ENCODE measurements around the gene TBC1D10B. TPM values are rescaled to one million over a fixed set of nuclear protein-coding genes. Genes with fewer than 3 reads are reported as not detected.
"Not testable (repeated sequence)": the region's sequence is repeated elsewhere in the genome, so short reads cannot be mapped to it uniquely, and the experiment has no call there.

TBC1D10B gene
- total RNA-seq, 1 donor from 2014 or later = 73.6 TPM

DNA sequence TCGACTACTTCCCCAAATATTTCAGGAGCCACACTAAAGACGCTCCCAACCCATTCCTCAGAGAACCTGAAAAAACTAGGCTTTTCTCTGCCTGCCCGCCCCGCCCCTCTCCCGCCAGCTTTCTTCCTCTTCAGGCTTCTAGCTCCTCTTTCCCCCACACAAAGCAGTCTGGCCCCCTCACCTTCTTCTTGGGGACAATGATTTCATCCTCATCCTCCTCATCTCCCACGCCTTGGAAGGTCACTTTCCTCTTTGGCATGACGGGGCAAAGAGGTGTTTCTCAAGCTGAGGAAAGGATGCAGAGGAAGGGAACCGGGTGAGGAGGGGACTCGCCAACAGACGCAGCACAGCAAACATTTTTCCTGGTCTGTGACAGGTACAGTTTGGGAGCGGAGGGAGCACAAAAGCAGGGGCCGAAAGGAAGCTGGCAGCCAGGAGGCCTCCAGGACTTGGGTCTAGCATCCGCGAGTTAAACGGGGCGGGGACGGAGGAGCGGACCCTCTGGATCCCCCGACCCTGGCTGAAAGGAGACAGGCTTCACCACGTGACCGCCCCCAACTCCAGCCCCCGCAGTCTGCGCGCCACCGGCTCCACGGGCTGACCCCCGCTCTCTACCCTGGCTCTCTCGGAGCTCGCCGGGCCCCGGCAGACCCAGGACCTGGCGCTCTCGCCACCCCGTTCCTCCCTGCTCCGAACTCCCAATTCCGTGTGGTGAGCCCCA, 15.7 kb downstream of the TBC1D10B start:
- Mint-ChIP-seq H3K36me3 (ENCODE audit: low read depth) (peaks cover 43% of the 10 kb centered on the region), H3K27ac (peak overlapping the region; percentile 88), H3K4me3 (peak overlapping the region; percentile 91), H3K27me3 (ENCODE audit: insufficient read depth) (no peaks in the 10 kb centered on the region), H3K9me3 (no peaks in the 10 kb centered on the region), H3K4me1 (ENCODE audit: low read depth) (peaks cover 52% of the 10 kb centered on the region)
- intact Hi-C loops (cut with micrococcal nuclease) = loop anchor here (1.0 kb wide), 4 partner anchors 16 to 53 kb away; partner anchors contain the start of genes TBC1D10B and ZNF771
- DNase-seq (ENCODE audit: low spot score) = no peak

- Mint-ChIP-seq H3K27me3 (ENCODE audit: insufficient read depth) (no peaks in the 10 kb centered on the region), H3K27ac (peak overlapping the region; percentile 84), H3K4me1 (ENCODE audit: low read depth) (peaks cover 54% of the 10 kb centered on the region), H3K4me3 (peak overlapping the region; percentile 91), H3K36me3 (ENCODE audit: low read depth) (peaks cover 48% of the 10 kb centered on the region), H3K9me3 (no peaks in the 10 kb centered on the region)
- intact Hi-C loops (cut with micrococcal nuclease) = no loop called here
- no peak for DNase-seq (ENCODE audit: low spot score)
These were observed 16.7 kb downstream of the TBC1D10B start for GRCh38 chr16:30353438-30354129.

GRCh38 chr16:30352488-30353401, 17.5 kb downstream of the TBC1D10B start:
- no peak for DNase-seq (ENCODE audit: low spot score)
- H3K9me3 Mint-ChIP-seq = no peaks in the 10 kb centered on the region
- H3K4me3 Mint-ChIP-seq = peak overlapping the region; percentile 53
- no peak overlapping the region for H3K27ac Mint-ChIP-seq
- H3K27me3 Mint-ChIP-seq (ENCODE audit: insufficient read depth) = no peaks in the 10 kb centered on the region
- peaks cover 54% of the 10 kb centered on the region for H3K4me1 Mint-ChIP-seq (ENCODE audit: low read depth)
- intact Hi-C loops (cut with micrococcal nuclease) = no loop called here
- peaks cover 47% of the 10 kb centered on the region for H3K36me3 Mint-ChIP-seq (ENCODE audit: low read depth)

DNA sequence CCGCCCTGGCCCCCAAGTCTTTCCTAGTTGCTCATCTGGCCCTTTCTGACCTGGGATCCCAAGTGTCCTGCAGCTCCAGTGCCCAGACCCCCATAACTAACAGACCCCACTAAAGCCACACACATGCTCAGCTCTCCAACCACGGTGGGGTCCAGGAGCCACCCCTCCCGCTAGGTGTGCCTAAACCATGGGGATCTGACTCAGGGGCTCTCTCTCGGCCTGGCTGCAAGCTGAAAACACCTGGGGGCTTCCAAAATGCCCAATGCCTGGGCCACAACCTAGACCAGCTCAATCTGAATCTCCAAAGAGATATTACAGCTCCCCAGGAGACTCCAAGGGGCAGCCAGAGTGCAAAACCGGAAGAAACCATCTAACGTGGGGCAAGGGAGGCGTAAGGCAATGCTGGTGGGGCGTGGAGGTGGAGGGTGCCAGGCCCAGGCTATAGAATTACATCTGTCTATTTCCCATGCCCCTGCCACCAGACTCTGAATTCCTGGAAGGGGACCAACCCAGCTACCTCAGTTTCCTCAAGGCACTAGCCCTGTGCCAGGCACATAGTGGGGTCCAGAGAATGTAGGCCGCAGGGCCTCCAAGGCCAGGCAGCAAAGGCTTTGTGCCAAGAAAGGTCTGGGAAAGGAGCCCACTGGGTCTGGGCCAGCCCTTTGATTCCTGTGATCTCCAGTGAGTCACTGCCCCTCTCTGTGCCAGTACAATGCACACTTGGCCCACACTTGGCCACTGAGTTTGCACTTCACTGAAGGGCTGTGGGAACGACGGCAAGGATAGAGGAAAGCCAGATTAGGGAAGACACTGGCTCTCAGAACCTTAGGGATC, 18.5 kb downstream of the TBC1D10B start:
- Mint-ChIP-seq H3K36me3 (ENCODE audit: low read depth) (peaks cover 42% of the 10 kb centered on the region), H3K27ac (peak overlapping the region; percentile 58), H3K4me3 (peak overlapping the region; percentile 53), H3K9me3 (no peaks in the 10 kb centered on the region), H3K4me1 (ENCODE audit: low read depth) (peaks cover 54% of the 10 kb centered on the region), H3K27me3 (ENCODE audit: insufficient read depth) (no peaks in the 10 kb centered on the region)
- DNase-seq (ENCODE audit: low spot score) = no peak
- intact Hi-C loops (cut with micrococcal nuclease) = no loop called here

- Mint-ChIP-seq H3K4me1 (ENCODE audit: low read depth) (peaks cover 50% of the 10 kb centered on the region), H3K27ac (peak overlapping the region; percentile 69), H3K36me3 (ENCODE audit: low read depth) (peaks cover 38% of the 10 kb centered on the region), H3K27me3 (ENCODE audit: insufficient read depth) (no peaks in the 10 kb centered on the region), H3K4me3 (no peak overlapping the region), H3K9me3 (no peaks in the 10 kb centered on the region)
- intact Hi-C loops (cut with micrococcal nuclease) = no loop called here
- no peak for DNase-seq (ENCODE audit: low spot score)
These were observed 19.3 kb downstream of the TBC1D10B start for GRCh38 chr16:30351001-30351441.

- H3K36me3 Mint-ChIP-seq (ENCODE audit: low read depth) = peaks cover 37% of the 10 kb centered on the region
These were observed 20.0 kb downstream of the TBC1D10B start for GRCh38 chr16:30350134-30350871.

DNA sequence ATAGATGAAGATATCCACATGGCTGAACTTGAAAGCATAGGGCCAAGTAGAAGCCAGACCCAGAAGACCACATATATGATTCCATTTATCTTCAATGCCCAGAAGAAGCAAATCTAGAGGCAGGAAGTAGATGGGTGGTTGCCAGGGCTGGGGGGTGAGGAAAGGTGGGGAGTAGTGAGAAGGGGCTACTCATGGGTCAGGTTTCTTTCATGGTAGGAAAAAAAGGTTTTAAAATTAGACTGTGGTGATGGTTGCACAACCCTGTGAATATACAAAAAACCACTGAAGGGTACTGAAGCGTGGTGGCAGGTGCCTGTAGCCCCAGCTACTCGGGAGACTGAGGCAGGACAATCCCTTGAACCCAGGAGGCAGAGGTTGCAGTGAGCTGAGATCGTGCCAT, 20.6 kb downstream of the TBC1D10B start:
- intact Hi-C loops (cut with micrococcal nuclease) = no loop called here
- peaks cover 40% of the 10 kb centered on the region for H3K4me1 Mint-ChIP-seq (ENCODE audit: low read depth)
- no peak overlapping the region for H3K4me3 Mint-ChIP-seq
- H3K27me3 Mint-ChIP-seq (ENCODE audit: insufficient read depth) = no peaks in the 10 kb centered on the region
- H3K36me3 Mint-ChIP-seq (ENCODE audit: low read depth) = peaks cover 34% of the 10 kb centered on the region
- peak overlapping the region; percentile 91 for H3K27ac Mint-ChIP-seq
- DNase-seq (ENCODE audit: low spot score) = no peak
- H3K9me3 Mint-ChIP-seq = no peaks in the 10 kb centered on the region

More at GRCh38 chr16:30350134-30350871, 20.0 kb downstream of the TBC1D10B start:
- H3K4me3 Mint-ChIP-seq = no peak overlapping the region
- H3K4me1 Mint-ChIP-seq (ENCODE audit: low read depth) = peaks cover 43% of the 10 kb centered on the region
- no peaks in the 10 kb centered on the region for H3K27me3 Mint-ChIP-seq (ENCODE audit: insufficient read depth)
- no peaks in the 10 kb centered on the region for H3K9me3 Mint-ChIP-seq
- DNase-seq (ENCODE audit: low spot score) = no peak
- intact Hi-C loops (cut with micrococcal nuclease) = no loop called here
- peak overlapping the region; percentile 69 for H3K27ac Mint-ChIP-seq

DNA sequence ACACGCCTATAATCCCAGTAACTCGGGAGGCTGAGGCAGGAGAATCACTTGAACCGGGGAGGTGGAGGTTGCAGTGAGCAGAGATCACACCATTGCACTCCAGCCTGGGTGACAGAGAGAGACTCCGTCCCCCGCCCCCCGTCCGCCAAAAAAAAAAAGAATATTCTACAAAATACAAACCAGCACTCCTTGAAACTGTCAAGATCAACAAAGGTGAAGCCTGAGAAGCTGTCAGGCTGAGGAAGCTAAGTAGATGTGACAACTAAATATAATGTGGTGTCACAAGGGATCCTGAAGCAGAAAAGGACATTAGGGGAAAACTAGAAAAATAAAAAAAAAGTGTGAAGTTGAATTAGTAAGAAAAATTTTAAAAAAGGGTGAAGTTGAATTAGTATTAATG, 21.4 kb downstream of the TBC1D10B start:
- peaks cover 29% of the 10 kb centered on the region for H3K36me3 Mint-ChIP-seq (ENCODE audit: low read depth)
- peaks cover 32% of the 10 kb centered on the region for H3K4me1 Mint-ChIP-seq (ENCODE audit: low read depth)
- peak overlapping the region; percentile 62 for H3K27ac Mint-ChIP-seq
- no peak overlapping the region for H3K4me3 Mint-ChIP-seq
- H3K9me3 Mint-ChIP-seq = no peaks in the 10 kb centered on the region
- DNase-seq (ENCODE audit: low spot score) = no peak
- no peaks in the 10 kb centered on the region for H3K27me3 Mint-ChIP-seq (ENCODE audit: insufficient read depth)
- intact Hi-C loops (cut with micrococcal nuclease) = no loop called here

- no peak overlapping the region for H3K4me3 Mint-ChIP-seq
- no peak overlapping the region for H3K27ac Mint-ChIP-seq
- no peaks in the 10 kb centered on the region for H3K9me3 Mint-ChIP-seq
- H3K27me3 Mint-ChIP-seq (ENCODE audit: insufficient read depth) = no peaks in the 10 kb centered on the region
- DNase-seq (ENCODE audit: low spot score) = no peak
- H3K36me3 Mint-ChIP-seq (ENCODE audit: low read depth) = peaks cover 28% of the 10 kb centered on the region
- intact Hi-C loops (cut with micrococcal nuclease) = no loop called here
- H3K4me1 Mint-ChIP-seq (ENCODE audit: low read depth) = peaks cover 28% of the 10 kb centered on the region
These were observed 22.2 kb downstream of the TBC1D10B start for GRCh38 chr16:30348113-30348512.

DNA sequence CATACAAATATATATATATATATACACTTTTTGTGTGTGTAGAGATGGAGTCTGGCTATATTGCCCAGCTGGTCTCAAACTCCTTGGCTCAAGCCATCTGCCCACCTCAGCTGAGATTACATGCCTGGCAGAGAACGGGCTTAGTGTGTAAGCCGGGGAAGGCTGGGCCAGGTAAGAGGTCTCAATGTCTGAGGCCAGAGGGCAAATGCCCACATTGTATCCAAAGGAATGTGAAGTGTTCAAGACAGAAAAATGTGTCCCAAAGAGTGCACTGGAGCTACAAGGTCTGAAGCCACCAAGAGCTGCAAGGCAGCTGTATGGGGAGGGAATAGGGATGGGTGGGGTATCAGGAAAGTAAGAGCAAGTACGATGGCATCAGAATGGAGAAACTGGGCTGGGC, 24.0 kb downstream of the TBC1D10B start:
- Mint-ChIP-seq H3K9me3 (no peaks in the 10 kb centered on the region), H3K27me3 (ENCODE audit: insufficient read depth) (no peaks in the 10 kb centered on the region), H3K4me1 (ENCODE audit: low read depth) (peaks cover 16% of the 10 kb centered on the region), H3K27ac (no peak overlapping the region), H3K4me3 (no peak overlapping the region), H3K36me3 (ENCODE audit: low read depth) (peaks cover 17% of the 10 kb centered on the region)
- intact Hi-C loops (cut with micrococcal nuclease) = no loop called here
- DNase-seq (ENCODE audit: low spot score) = no peak

- intact Hi-C loops (cut with micrococcal nuclease); H3K27me3 Mint-ChIP-seq (ENCODE audit: insufficient read depth); H3K9me3 Mint-ChIP-seq; H3K27ac Mint-ChIP-seq; H3K4me3 Mint-ChIP-seq; H3K36me3 Mint-ChIP-seq (ENCODE audit: low read depth); H3K4me1 Mint-ChIP-seq (ENCODE audit: low read depth); DNase-seq (ENCODE audit: low spot score): not testable (repeated sequence)
These were observed 26.8 kb downstream of the TBC1D10B start for GRCh38 chr16:30343491-30343820.
